CD4-positive, alpha-beta memory T cell (primary cell): Measurements from ENCODE around the gene POU5F2. TPM values are rescaled to one million over a fixed set of nuclear protein-coding genes. Genes with fewer than 3 reads are reported as not detected.

Experiments
- CTCF ChIA-PET: fragments of 350-600 bp; sonication (Branson Sonifier 250); formaldehyde crosslinking; loops from one replicate; lab custom pipeline; 2021; ENCODE audit warnings: inconsistent platforms; ENCODE audit not compliant: partially characterized antibody; lab: Charles Lee
- POLR2A ChIA-PET: fragments of 350-600 bp; sonication (Branson Sonifier 250); formaldehyde crosslinking; loops from one replicate; lab custom pipeline; 2021; ENCODE audit not compliant: partially characterized antibody; lab: Charles Lee
- DNase-seq, 5 donors: peaks; one replicate each; pipeline versions ENCODE4 v3.0.0 to v3.0.0-alpha.2; 2020 to 2022; ENCODE audit warnings: mixed read lengths in 1 of 5
- H3K27ac ChIP-seq: one replicate; pipeline ENCODE4 v1.7.0; 2013; ENCODE audit warnings: low read depth, low read length
- H3K27me3 ChIP-seq: 2 replicates; pipeline ENCODE4 v1.7.0; 2013; ENCODE audit warnings: mild to moderate bottlenecking, low read length, moderate library complexity; ENCODE audit not compliant: insufficient read depth
- H3K36me3 ChIP-seq: 2 replicates; pipeline ENCODE4 v1.7.0; 2013; ENCODE audit warnings: mild to moderate bottlenecking, low read length, moderate library complexity; ENCODE audit not compliant: insufficient read depth
- H3K4me1 ChIP-seq: 2 replicates; pipeline ENCODE4 v1.7.0; 2013; ENCODE audit warnings: mild to moderate bottlenecking, low read length, moderate library complexity; ENCODE audit not compliant: insufficient read depth
- H3K4me3 ChIP-seq, 2 donors: one replicate each; pipeline ENCODE4 v1.7.0; 2013; ENCODE audit warnings: low read length in 2 of 2, mild to moderate bottlenecking in 1 of 2
- H3K9me3 ChIP-seq, 2 donors: one replicate each; pipeline ENCODE4 v1.7.0; 2013; ENCODE audit warnings: low read length in 2 of 2, control low read depth in 1 of 2; ENCODE audit not compliant: control insufficient read depth in 1 of 2
- H3K27ac Mint-ChIP-seq, 7 donors: one replicate each; pipeline ENCODE4 v1.8.0; 2020 to 2021; ENCODE audit warnings: mixed read lengths in 7 of 7, mild to moderate bottlenecking in 6 of 7, inconsistent platforms in 3 of 7, moderate library complexity in 3 of 7
- H3K27me3 Mint-ChIP-seq, 2 donors: one replicate each; pipeline ENCODE4 v1.8.0; 2020 to 2021; ENCODE audit warnings: mixed read lengths in 2 of 2
- H3K36me3 Mint-ChIP-seq, 2 donors: one replicate each; pipeline ENCODE4 v1.8.0; 2020 to 2021; ENCODE audit warnings: mixed read lengths in 2 of 2, inconsistent platforms in 1 of 2, mild to moderate bottlenecking in 1 of 2
- H3K4me1 Mint-ChIP-seq, 4 donors: one replicate each; pipeline ENCODE4 v1.8.0; 2020 to 2021; ENCODE audit warnings: mixed read lengths in 4 of 4, mild to moderate bottlenecking in 1 of 4
- H3K4me3 Mint-ChIP-seq, 8 donors: one replicate each; pipeline ENCODE4 v1.8.0; 2020 to 2021; ENCODE audit warnings: mixed read lengths in 8 of 8, mild to moderate bottlenecking in 7 of 8, moderate library complexity in 6 of 8, inconsistent platforms in 3 of 8
- H3K9me3 Mint-ChIP-seq, 8 donors: one replicate each; pipeline ENCODE4 v1.8.0; 2020 to 2021; ENCODE audit warnings: mixed read lengths in 8 of 8, mild to moderate bottlenecking in 5 of 8, inconsistent platforms in 3 of 8, moderate library complexity in 1 of 8
- intact Hi-C: fragments of 100-400 bp; cut with micrococcal nuclease; formaldehyde crosslinking; loops from one replicate; pipeline ENCODE4 v1.15.1; 2023
- polyA plus RNA-seq, 2 donors: library from polyadenylated mRNA; unstranded; fragments of 300-500 nt; fragmentation: Illumina TruSeq; gene quantifications; one replicate each; pipeline ENCODE4 v1.2.3, GENCODE V29; 2021
- total RNA-seq, 2 experiments: library from RNA; stranded (reverse); gene quantifications; one replicate each; pipeline ENCODE4 v1.2.3, GENCODE V29; 2021

Gene POU5F2
- total and polyA plus RNA-seq, 4 experiments from 2014 or later, result 0.08 to 1.9 (median 0.98) TPM

- Mint-ChIP-seq H3K4me1 (no peaks in the 10 kb centered on the region), H3K36me3 (peaks cover 62 to 63% of the 10 kb centered on the region in 2 donors), H3K9me3 (peaks cover 0 to 7% (median 3%) of the 10 kb centered on the region in 8 donors), H3K27ac (peak overlapping the region in 2 of 7 donors; percentile 36 to 57), H3K4me3 (no peak overlapping the region), H3K27me3 (no peaks in the 10 kb centered on the region)
- no peak for DNase-seq
- ChIA-PET CTCF (no interaction called here), POLR2A (no interaction called here)
- Histone ChIP-seq H3K4me1 (no peaks in the 10 kb centered on the region), H3K36me3 (peaks cover 3% of the 10 kb centered on the region), H3K27ac (no peak overlapping the region), H3K27me3 (no peaks in the 10 kb centered on the region), H3K9me3 (no peaks in the 10 kb centered on the region), H3K4me3 (no peak overlapping the region)
- intact Hi-C loops, result no loop called here
Observed at GRCh38 chr5:93777620-93778019, 36.2 kb upstream of the POU5F2 start.

- Histone ChIP-seq H3K4me1 (no peaks in the 10 kb centered on the region), H3K27ac (no peak overlapping the region), H3K9me3 (peaks cover 0 to 4% of the 10 kb centered on the region in 2 donors), H3K27me3 (no peaks in the 10 kb centered on the region), H3K4me3 (no peak overlapping the region), H3K36me3 (no peaks in the 10 kb centered on the region)
- H3K4me1 Mint-ChIP-seq, result peaks cover 4 to 11% (median 7%) of the 10 kb centered on the region in 4 donors
- H3K27ac Mint-ChIP-seq, result no peak overlapping the region
- peaks cover 2 to 28% (median 25%) of the 10 kb centered on the region in 8 donors for H3K9me3 Mint-ChIP-seq
- ChIA-PET CTCF (interaction anchor here (1.1 to 1.5 kb wide), 2 partner anchors 10 to 45 kb away, joined by 3 read pairs; no protein-coding TSS in a partner anchor), POLR2A (no interaction called here)
- H3K4me3 Mint-ChIP-seq, result no peak overlapping the region
- H3K27me3 Mint-ChIP-seq, result no peaks in the 10 kb centered on the region
- no peak for DNase-seq
- intact Hi-C loops, result no loop called here
- H3K36me3 Mint-ChIP-seq, result peaks cover 46 to 59% of the 10 kb centered on the region in 2 donors
Observed at GRCh38 chr5:93756372-93756771, 15.0 kb upstream of the POU5F2 start.

DNA sequence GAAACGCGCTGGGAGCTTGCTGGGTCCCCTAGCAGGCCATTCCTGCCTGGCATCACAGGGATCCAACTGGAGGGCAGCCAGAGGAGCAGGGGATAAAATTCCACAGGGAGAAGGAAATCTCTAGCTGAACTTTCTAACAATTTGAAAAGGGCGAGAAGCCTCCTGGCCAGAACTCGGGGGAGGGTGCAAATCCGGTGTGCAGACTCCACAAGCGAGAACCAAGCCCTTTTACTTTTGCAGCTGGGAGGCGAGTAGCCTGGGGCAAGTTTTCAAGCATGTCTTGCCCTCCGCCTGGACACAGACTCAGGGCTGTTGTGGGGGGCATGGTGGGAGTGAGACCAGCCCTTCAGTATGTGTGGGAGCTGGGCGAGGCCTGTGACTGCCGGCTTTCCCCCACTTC lies 14.3 kb upstream of the POU5F2 start:
- ChIA-PET CTCF (interaction anchor here (1.1 kb wide), 1 partner anchor 9 kb away, joined by 3 read pairs; no protein-coding TSS in a partner anchor), POLR2A (no interaction called here)
- DNase-seq, result no peak
- H3K36me3 ChIP-seq, result no peaks in the 10 kb centered on the region
- no peaks in the 10 kb centered on the region for H3K27me3 ChIP-seq
- H3K27ac ChIP-seq, result no peak overlapping the region
- H3K4me3 Mint-ChIP-seq, result no peak overlapping the region
- H3K4me1 ChIP-seq, result no peaks in the 10 kb centered on the region
- no peak overlapping the region for H3K4me3 ChIP-seq
- no peaks in the 10 kb centered on the region for H3K27me3 Mint-ChIP-seq
- peaks cover 0 to 4% of the 10 kb centered on the region in 2 donors for H3K9me3 ChIP-seq
- peaks cover 44 to 55% of the 10 kb centered on the region in 2 donors for H3K36me3 Mint-ChIP-seq
- H3K4me1 Mint-ChIP-seq, result peaks cover 4 to 11% (median 7%) of the 10 kb centered on the region in 4 donors
- peaks cover 2 to 23% (median 21%) of the 10 kb centered on the region in 8 donors for H3K9me3 Mint-ChIP-seq
- H3K27ac Mint-ChIP-seq, result peak overlapping the region in 1 of 7 donors; percentile 22
- intact Hi-C loops, result no loop called here

- Mint-ChIP-seq H3K36me3 (peaks cover 10 to 21% of the 10 kb centered on the region in 2 donors), H3K4me1 (peaks cover 0 to 7% (median 7%) of the 10 kb centered on the region in 4 donors), H3K27me3 (no peaks in the 10 kb centered on the region), H3K9me3 (no peaks in the 10 kb centered on the region), H3K27ac (no peak overlapping the region), H3K4me3 (no peak overlapping the region)
- H3K4me1 ChIP-seq, result no peaks in the 10 kb centered on the region
- H3K9me3 ChIP-seq, result no peaks in the 10 kb centered on the region
- no peaks in the 10 kb centered on the region for H3K36me3 ChIP-seq
- no peak for DNase-seq
- intact Hi-C loops, result no loop called here
- no peak overlapping the region for H3K27ac ChIP-seq
- CTCF ChIA-PET, result no interaction called here
- no peaks in the 10 kb centered on the region for H3K27me3 ChIP-seq
- POLR2A ChIA-PET, result no interaction called here
- H3K4me3 ChIP-seq, result no peak overlapping the region
Observed at GRCh38 chr5:93748875-93749397, 7.5 kb upstream of the POU5F2 start.

GRCh38 chr5:93746406-93747056 lies 5.1 kb upstream of the POU5F2 start:
- intact Hi-C loops, result no loop called here
- peaks cover 26 to 41% of the 10 kb centered on the region in 2 donors for H3K36me3 Mint-ChIP-seq

DNA sequence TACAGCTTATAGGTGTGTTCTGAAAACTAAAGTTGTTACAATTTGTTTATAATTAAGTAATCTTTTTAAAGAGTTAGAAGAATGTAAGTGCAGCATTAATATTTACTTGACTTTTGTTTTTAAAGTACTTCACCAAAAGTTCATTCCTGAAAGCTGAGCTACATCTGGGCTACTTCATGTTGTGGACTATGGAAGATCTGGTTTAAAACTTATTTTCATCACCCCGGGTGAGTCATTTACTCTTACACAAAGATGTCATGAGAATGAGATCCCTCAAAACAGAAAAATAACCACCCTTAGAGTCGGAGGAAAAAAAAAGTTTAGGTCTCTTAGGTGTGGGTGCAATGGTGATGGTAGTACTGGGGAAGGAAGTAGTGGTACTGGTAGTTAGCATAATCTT lies 5.1 kb downstream of the POU5F2 start:
- DNase-seq, result no peak
- Mint-ChIP-seq H3K9me3 (peaks cover 0 to 7% (median 3%) of the 10 kb centered on the region in 8 donors), H3K4me1 (peaks cover 0 to 1% (median 0%) of the 10 kb centered on the region in 4 donors), H3K27ac (no peak overlapping the region), H3K36me3 (peaks cover 45 to 66% of the 10 kb centered on the region in 2 donors), H3K27me3 (no peaks in the 10 kb centered on the region), H3K4me3 (no peak overlapping the region)
- no peaks in the 10 kb centered on the region for H3K4me1 ChIP-seq
- H3K27ac ChIP-seq, result no peak overlapping the region
- no peaks in the 10 kb centered on the region for H3K27me3 ChIP-seq
- H3K36me3 ChIP-seq, result no peaks in the 10 kb centered on the region
- ChIA-PET POLR2A (no interaction called here), CTCF (interaction anchor here (1.2 kb wide), 1 partner anchor 45 kb away, joined by 3 read pairs; no protein-coding TSS in a partner anchor)
- no peaks in the 10 kb centered on the region for H3K9me3 ChIP-seq
- H3K4me3 ChIP-seq, result no peak overlapping the region
- intact Hi-C loops, result no loop called here

More at GRCh38 chr5:93746406-93747056, 5.1 kb upstream of the POU5F2 start:
- no peaks in the 10 kb centered on the region for H3K4me1 ChIP-seq
- Mint-ChIP-seq H3K4me3 (no peak overlapping the region), H3K9me3 (peaks cover 0 to 4% (median 0%) of the 10 kb centered on the region in 8 donors), H3K27ac (peak overlapping the region in 1 of 7 donors; percentile 15), H3K4me1 (peaks cover 0 to 4% (median 2%) of the 10 kb centered on the region in 4 donors), H3K27me3 (no peaks in the 10 kb centered on the region)
- CTCF ChIA-PET, result interaction anchor here (1.0 kb wide), 1 partner anchor 10 kb away, joined by 3 read pairs; no protein-coding TSS in a partner anchor
- POLR2A ChIA-PET, result no interaction called here
- no peak overlapping the region for H3K27ac ChIP-seq
- H3K27me3 ChIP-seq, result no peaks in the 10 kb centered on the region
- no peaks in the 10 kb centered on the region for H3K36me3 ChIP-seq
- no peak for DNase-seq
- H3K9me3 ChIP-seq, result no peaks in the 10 kb centered on the region
- no peak overlapping the region for H3K4me3 ChIP-seq

DNA sequence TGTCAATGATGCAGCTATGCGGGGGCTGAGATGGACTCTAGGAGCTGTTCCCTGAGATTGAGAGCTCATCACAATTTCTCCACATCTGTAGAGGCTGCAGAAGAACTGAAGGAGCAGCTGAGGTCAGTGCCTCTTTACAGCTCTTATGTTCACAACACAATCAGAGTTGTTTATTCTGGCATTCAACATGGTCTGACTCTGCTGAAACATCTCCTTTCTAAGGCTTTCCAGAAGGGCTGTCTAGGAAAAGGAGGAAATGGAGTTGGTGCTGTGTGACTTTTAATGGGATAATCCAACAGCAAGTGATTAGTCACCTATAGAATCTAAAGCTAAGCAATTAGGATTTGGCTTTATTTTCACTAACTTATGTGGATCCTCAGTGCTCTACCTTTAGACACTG lies 6.0 kb downstream of the POU5F2 start:
- H3K9me3 ChIP-seq, result no peaks in the 10 kb centered on the region
- no peaks in the 10 kb centered on the region for H3K36me3 ChIP-seq
- no peak for DNase-seq
- H3K4me1 ChIP-seq, result no peaks in the 10 kb centered on the region
- no peak overlapping the region for H3K4me3 ChIP-seq
- Mint-ChIP-seq H3K4me3 (no peak overlapping the region), H3K36me3 (peaks cover 39 to 62% of the 10 kb centered on the region in 2 donors), H3K9me3 (peaks cover 0 to 7% (median 3%) of the 10 kb centered on the region in 8 donors), H3K4me1 (peaks cover 0 to 1% (median 0%) of the 10 kb centered on the region in 4 donors), H3K27ac (no peak overlapping the region), H3K27me3 (no peaks in the 10 kb centered on the region)
- intact Hi-C loops, result no loop called here
- ChIA-PET CTCF (interaction anchor here (0.8 to 1.2 kb wide), 2 partner anchors 44 to 66 kb away, joined by 3 to 5 read pairs; no protein-coding TSS in a partner anchor), POLR2A (no interaction called here)
- no peak overlapping the region for H3K27ac ChIP-seq
- no peaks in the 10 kb centered on the region for H3K27me3 ChIP-seq
